ENCODE measurements around the gene HNF1B.
"Not testable (repeated sequence)": the region's sequence is repeated elsewhere in the genome, so short reads cannot be mapped to it uniquely, and the experiment has no call there.

The HNF1B gene

GRCh38 chr17:37697381-37697780, 47.5 kb downstream of the HNF1B start:
- Histone ChIP-seq H3K36me3 (ENCODE audit: control insufficient read depth, insufficient read depth, low read length) (no peaks in the 10 kb centered on the region), H3K9ac (ENCODE audit: low read depth, low read length) (no peak overlapping the region), H3K9me3 (ENCODE audit: control insufficient read depth, insufficient read depth, low read length) (no peaks in the 10 kb centered on the region), H3K27me3 (ENCODE audit: control insufficient read depth, insufficient read depth, low read length) (no peaks in the 10 kb centered on the region), H3K4me3 (ENCODE audit: low read depth, low read length) (no peak overlapping the region), H3K4me1 (ENCODE audit: control insufficient read depth, insufficient read depth, low read length) (no peaks in the 10 kb centered on the region)

GRCh38 chr17:37696366-37696765, 48.5 kb downstream of the HNF1B start:
- H3K9ac ChIP-seq (ENCODE audit: low read depth, low read length), result no peak overlapping the region
- no peaks in the 10 kb centered on the region for H3K36me3 ChIP-seq (ENCODE audit: control insufficient read depth, insufficient read depth, low read length)
- H3K27me3 ChIP-seq (ENCODE audit: control insufficient read depth, insufficient read depth, low read length), result no peaks in the 10 kb centered on the region
- no peaks in the 10 kb centered on the region for H3K9me3 ChIP-seq (ENCODE audit: control insufficient read depth, insufficient read depth, low read length)
- H3K4me3 ChIP-seq (ENCODE audit: low read depth, low read length), result no peak overlapping the region
- no peaks in the 10 kb centered on the region for H3K4me1 ChIP-seq (ENCODE audit: control insufficient read depth, insufficient read depth, low read length)

- Histone ChIP-seq H3K36me3 (ENCODE audit: control insufficient read depth, insufficient read depth, low read length) (no peaks in the 10 kb centered on the region), H3K4me3 (ENCODE audit: low read depth, low read length) (no peak overlapping the region), H3K9ac (ENCODE audit: low read depth, low read length) (no peak overlapping the region), H3K27me3 (ENCODE audit: control insufficient read depth, insufficient read depth, low read length) (no peaks in the 10 kb centered on the region), H3K4me1 (ENCODE audit: control insufficient read depth, insufficient read depth, low read length) (no peaks in the 10 kb centered on the region), H3K9me3 (ENCODE audit: control insufficient read depth, insufficient read depth, low read length) (no peaks in the 10 kb centered on the region)
These were observed 49.1 kb downstream of the HNF1B start for GRCh38 chr17:37695726-37696125.

- Histone ChIP-seq H3K4me3 (ENCODE audit: low read depth, low read length) (no peak overlapping the region), H3K4me1 (ENCODE audit: control insufficient read depth, insufficient read depth, low read length) (no peaks in the 10 kb centered on the region), H3K9ac (ENCODE audit: low read depth, low read length) (no peak overlapping the region), H3K9me3 (ENCODE audit: control insufficient read depth, insufficient read depth, low read length) (no peaks in the 10 kb centered on the region), H3K36me3 (ENCODE audit: control insufficient read depth, insufficient read depth, low read length) (no peaks in the 10 kb centered on the region), H3K27me3 (ENCODE audit: control insufficient read depth, insufficient read depth, low read length) (no peaks in the 10 kb centered on the region)
These were observed 50.1 kb downstream of the HNF1B start for GRCh38 chr17:37694734-37695133.

- Histone ChIP-seq H3K4me3 (ENCODE audit: low read depth, low read length) (no peak overlapping the region), H3K27me3 (ENCODE audit: control insufficient read depth, insufficient read depth, low read length) (no peaks in the 10 kb centered on the region), H3K9me3 (ENCODE audit: control insufficient read depth, insufficient read depth, low read length) (no peaks in the 10 kb centered on the region), H3K9ac (ENCODE audit: low read depth, low read length) (no peak overlapping the region), H3K4me1 (ENCODE audit: control insufficient read depth, insufficient read depth, low read length) (no peaks in the 10 kb centered on the region), H3K36me3 (ENCODE audit: control insufficient read depth, insufficient read depth, low read length) (no peaks in the 10 kb centered on the region)
These were observed 51.5 kb downstream of the HNF1B start for GRCh38 chr17:37693328-37693727.

DNA sequence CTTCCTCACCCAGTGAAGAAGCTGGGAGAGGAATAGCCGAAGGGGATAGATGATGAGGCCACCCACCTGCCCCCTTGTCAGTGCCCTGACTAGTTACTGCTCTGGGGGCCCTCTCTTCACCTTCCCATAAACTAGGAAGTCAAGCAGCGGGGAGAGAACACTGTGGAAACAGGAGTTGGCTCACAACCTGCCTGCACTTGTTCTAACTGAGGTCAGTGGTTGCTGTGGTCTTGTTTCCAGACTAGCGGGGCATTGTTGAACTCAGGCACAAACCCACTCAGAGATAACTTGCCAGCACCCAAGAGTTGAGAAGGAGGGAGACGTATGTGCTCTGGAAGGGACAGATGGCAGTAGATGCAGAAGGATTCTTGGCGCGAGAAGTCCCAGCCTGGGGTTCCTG, 53.1 kb downstream of the HNF1B start:
- H3K36me3 ChIP-seq (ENCODE audit: control insufficient read depth, insufficient read depth, low read length), result no peaks in the 10 kb centered on the region
- H3K4me1 ChIP-seq (ENCODE audit: control insufficient read depth, insufficient read depth, low read length), result no peaks in the 10 kb centered on the region
- H3K27me3 ChIP-seq (ENCODE audit: control insufficient read depth, insufficient read depth, low read length), result no peaks in the 10 kb centered on the region
- no peak overlapping the region for H3K9ac ChIP-seq (ENCODE audit: low read depth, low read length)
- no peaks in the 10 kb centered on the region for H3K9me3 ChIP-seq (ENCODE audit: control insufficient read depth, insufficient read depth, low read length)
- no peak overlapping the region for H3K4me3 ChIP-seq (ENCODE audit: low read depth, low read length)

DNA sequence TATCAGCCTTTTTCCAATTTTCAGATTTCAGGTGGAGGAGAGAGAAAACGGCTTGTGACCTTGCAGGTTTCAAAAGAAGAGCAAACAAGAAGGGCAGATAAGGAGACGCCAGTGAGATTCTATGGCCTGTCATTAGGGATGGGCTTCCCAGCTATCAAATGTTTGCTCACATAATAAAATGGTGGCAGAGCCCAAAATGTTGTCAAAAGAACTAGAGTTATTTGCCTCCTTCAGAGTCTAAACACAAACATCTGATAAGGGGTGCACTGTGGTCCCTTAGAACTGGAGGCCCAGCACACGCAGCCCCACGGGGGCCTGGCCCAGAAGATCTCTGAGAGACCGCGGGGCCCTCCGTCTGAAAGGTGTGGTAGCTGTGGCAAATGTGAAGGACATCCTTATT, 55.5 kb downstream of the HNF1B start:
- Histone ChIP-seq H3K4me3 (ENCODE audit: low read depth, low read length) (no peak overlapping the region), H3K9ac (ENCODE audit: low read depth, low read length) (no peak overlapping the region), H3K4me1 (ENCODE audit: control insufficient read depth, insufficient read depth, low read length) (no peaks in the 10 kb centered on the region), H3K9me3 (ENCODE audit: control insufficient read depth, insufficient read depth, low read length) (no peaks in the 10 kb centered on the region), H3K27me3 (ENCODE audit: control insufficient read depth, insufficient read depth, low read length) (no peaks in the 10 kb centered on the region), H3K36me3 (ENCODE audit: control insufficient read depth, insufficient read depth, low read length) (no peaks in the 10 kb centered on the region)

DNA sequence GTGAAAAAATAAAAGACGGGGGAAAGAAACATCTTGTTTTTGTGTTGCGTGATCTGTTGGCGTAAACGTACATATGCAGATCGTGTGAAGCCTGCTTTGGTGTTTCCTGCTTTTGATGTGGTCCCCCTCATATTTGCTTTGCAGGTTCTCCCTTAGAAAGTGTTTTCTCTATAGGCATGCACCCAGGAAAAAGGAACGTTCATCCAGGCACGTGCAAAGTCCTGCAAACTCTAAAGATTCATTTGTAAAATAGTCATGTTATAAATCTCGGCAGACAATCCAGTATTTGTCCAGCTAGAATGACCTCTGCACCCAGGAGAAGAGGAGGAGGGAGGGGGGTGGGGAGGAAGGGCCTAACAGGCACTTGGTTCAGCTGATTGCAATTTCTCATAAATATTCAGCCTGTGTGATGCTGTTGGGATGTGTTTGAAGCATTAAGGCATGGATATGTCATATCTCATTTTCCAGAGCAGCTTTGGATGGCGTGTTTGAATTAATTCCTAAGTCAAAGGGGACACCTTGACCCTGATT, 61.3 kb downstream of the HNF1B start:
- Histone ChIP-seq H3K36me3 (ENCODE audit: control insufficient read depth, insufficient read depth, low read length) (no peaks in the 10 kb centered on the region), H3K27me3 (ENCODE audit: control insufficient read depth, insufficient read depth, low read length) (no peaks in the 10 kb centered on the region), H3K4me1 (ENCODE audit: control insufficient read depth, insufficient read depth, low read length) (no peaks in the 10 kb centered on the region), H3K4me3 (ENCODE audit: low read depth, low read length) (no peak overlapping the region), H3K9ac (ENCODE audit: low read depth, low read length) (no peak overlapping the region), H3K9me3 (ENCODE audit: control insufficient read depth, insufficient read depth, low read length) (no peaks in the 10 kb centered on the region)

DNA sequence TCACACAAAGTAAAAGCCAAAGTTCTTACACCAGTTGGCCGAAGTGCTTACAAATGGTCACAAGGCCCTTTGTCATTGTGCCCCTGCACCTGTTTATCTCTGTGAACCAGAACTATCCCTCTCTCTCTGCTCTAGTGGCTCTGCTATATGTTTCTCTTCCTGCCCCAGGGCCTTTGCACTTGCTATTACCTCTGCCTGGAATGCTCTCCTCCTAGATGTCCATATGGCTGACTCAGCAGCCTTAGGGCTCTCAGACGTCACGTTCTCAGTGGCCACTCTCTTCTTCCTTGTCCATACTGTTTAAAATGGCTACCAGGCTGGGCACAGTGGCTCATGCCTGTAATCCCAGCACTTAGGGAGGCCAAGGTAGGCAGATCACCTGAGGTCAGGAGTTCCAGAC, 62.9 kb downstream of the HNF1B start:
- no peaks in the 10 kb centered on the region for H3K27me3 ChIP-seq (ENCODE audit: control insufficient read depth, insufficient read depth, low read length)
- no peak overlapping the region for H3K9ac ChIP-seq (ENCODE audit: low read depth, low read length)
- H3K9me3 ChIP-seq (ENCODE audit: control insufficient read depth, insufficient read depth, low read length), result no peaks in the 10 kb centered on the region
- H3K4me1 ChIP-seq (ENCODE audit: control insufficient read depth, insufficient read depth, low read length), result no peaks in the 10 kb centered on the region
- no peak overlapping the region for H3K4me3 ChIP-seq (ENCODE audit: low read depth, low read length)
- no peaks in the 10 kb centered on the region for H3K36me3 ChIP-seq (ENCODE audit: control insufficient read depth, insufficient read depth, low read length)

- H3K9ac ChIP-seq (ENCODE audit: low read depth, low read length); H3K27me3 ChIP-seq (ENCODE audit: control insufficient read depth, insufficient read depth, low read length); H3K4me1 ChIP-seq (ENCODE audit: control insufficient read depth, insufficient read depth, low read length); H3K4me3 ChIP-seq (ENCODE audit: low read depth, low read length); H3K36me3 ChIP-seq (ENCODE audit: control insufficient read depth, insufficient read depth, low read length); H3K9me3 ChIP-seq (ENCODE audit: control insufficient read depth, insufficient read depth, low read length): not testable (repeated sequence)
These were observed 64.9 kb downstream of the HNF1B start for GRCh38 chr17:37679995-37680394.

- Histone ChIP-seq H3K27me3 (ENCODE audit: control insufficient read depth, insufficient read depth, low read length) (no peaks in the 10 kb centered on the region), H3K36me3 (ENCODE audit: control insufficient read depth, insufficient read depth, low read length) (no peaks in the 10 kb centered on the region), H3K4me1 (ENCODE audit: control insufficient read depth, insufficient read depth, low read length) (no peaks in the 10 kb centered on the region), H3K9me3 (ENCODE audit: control insufficient read depth, insufficient read depth, low read length) (no peaks in the 10 kb centered on the region), H3K4me3 (ENCODE audit: low read depth, low read length) (no peak overlapping the region), H3K9ac (ENCODE audit: low read depth, low read length) (no peak overlapping the region)
These were observed 66.8 kb downstream of the HNF1B start for GRCh38 chr17:37678036-37678435.

- H3K9me3 ChIP-seq (ENCODE audit: control insufficient read depth, insufficient read depth, low read length), result no peaks in the 10 kb centered on the region
- H3K4me3 ChIP-seq (ENCODE audit: low read depth, low read length), result no peak overlapping the region
- H3K4me1 ChIP-seq (ENCODE audit: control insufficient read depth, insufficient read depth, low read length), result no peaks in the 10 kb centered on the region
- no peak overlapping the region for H3K9ac ChIP-seq (ENCODE audit: low read depth, low read length)
- H3K27me3 ChIP-seq (ENCODE audit: control insufficient read depth, insufficient read depth, low read length), result no peaks in the 10 kb centered on the region
- no peaks in the 10 kb centered on the region for H3K36me3 ChIP-seq (ENCODE audit: control insufficient read depth, insufficient read depth, low read length)
These were observed 67.8 kb downstream of the HNF1B start for GRCh38 chr17:37677021-37677420.

Measured in iPS-15b (cell line).